Stimulated activated CD8-positive, alpha-beta memory T cell treated with anti-CD3 and anti-CD28 coated beads, Interleukin-15, amount 100 ng/mL, for 24 hours (primary cell): Measurements from ENCODE around the gene RAX2.

Experiments used
- DNase-seq: peaks from one replicate; pipeline ENCODE4 v3.0.0-alpha.2; 2020; ENCODE audit warnings: low read depth

The RAX2 gene

GRCh38 chr19:3725640-3726310 lies 46.3 kb downstream of the RAX2 start:
- no peak for DNase-seq

GRCh38 chr19:3725121-3725520 lies 46.9 kb downstream of the RAX2 start:
- DNase-seq, result no peak

- DNase-seq, result no peak
Measured at GRCh38 chr19:3723883-3724282, 48.1 kb downstream of the RAX2 start.

- no peak for DNase-seq
Measured at GRCh38 chr19:3723110-3723488, 48.9 kb downstream of the RAX2 start.

- DNase-seq, result no peak
Measured at GRCh38 chr19:3722443-3723109, 49.5 kb downstream of the RAX2 start.

- no peak for DNase-seq
Measured at GRCh38 chr19:3721887-3722442, 50.1 kb downstream of the RAX2 start.

- peak; percentile 64 for DNase-seq
Measured at GRCh38 chr19:3721131-3721886, 50.7 kb downstream of the RAX2 start.

GRCh38 chr19:3720349-3720917 lies 51.6 kb downstream of the RAX2 start:
- DNase-seq, result no peak

- no peak for DNase-seq
Measured at GRCh38 chr19:3719868-3720267, 52.2 kb downstream of the RAX2 start.
